Kidney (tissue), 14 donors: ENCODE data around the gene LRCH3. TPM values are rescaled to one million over a fixed set of nuclear protein-coding genes. Genes with fewer than 3 reads are reported as not detected.

ENCODE experiments used
- DNase-seq, 5 donors: peaks; one replicate each; pipeline ENCODE4 v3.0.0-alpha.2; 2013 to 2020
- FAIRE-seq: peaks from 2 replicates; lab custom pipeline; 2012; peaks lifted over from hg19 to GRCh38; lab: Jason Lieb, UNC
- H3K27ac ChIP-seq, 2 donors: one replicate each; pipeline ENCODE4 v1.7.0; 2013; ENCODE audit warnings: low read depth in 2 of 2, low read length in 2 of 2, inconsistent platforms in 1 of 2
- H3K27me3 ChIP-seq: one replicate; pipeline ENCODE4 v1.7.1; 2013; ENCODE audit warnings: low read length, inconsistent platforms; ENCODE audit not compliant: control insufficient read depth, insufficient read depth
- H3K36me3 ChIP-seq, 3 donors: one replicate each; pipeline versions ENCODE4 v1.7.0 to v1.7.1; 2013; ENCODE audit warnings: low read length in 3 of 3, control low read depth in 1 of 3, inconsistent platforms in 1 of 3; ENCODE audit not compliant: insufficient read depth in 3 of 3, control insufficient read depth in 2 of 3
- H3K4me1 ChIP-seq, 3 donors: one replicate each; pipeline versions ENCODE4 v1.7.0 to v1.7.1; 2013; ENCODE audit warnings: low read length in 3 of 3, inconsistent platforms in 1 of 3, low read depth in 1 of 3; ENCODE audit not compliant: control insufficient read depth in 2 of 3, insufficient read depth in 2 of 3
- H3K4me3 ChIP-seq, 3 donors: one replicate each; pipeline versions ENCODE4 v1.7.0 to v1.8.1; 2013; ENCODE audit warnings: low read length in 3 of 3, control low read depth in 1 of 3, inconsistent platforms in 1 of 3
- H3K9ac ChIP-seq, 3 donors: one replicate each; pipeline versions ENCODE4 v1.7.0 to v1.7.1; 2013; ENCODE audit warnings: low read length in 3 of 3, control low read depth in 1 of 3, inconsistent platforms in 1 of 3
- H3K9me3 ChIP-seq, 3 donors: one replicate each; pipeline versions ENCODE4 v1.7.0 to v1.7.1; 2013; ENCODE audit warnings: low read length in 3 of 3, control low read depth in 1 of 3, inconsistent platforms in 1 of 3; ENCODE audit not compliant: control insufficient read depth in 2 of 3, insufficient read depth in 1 of 3
- CTCF ChIP-seq: IDR thresholded peaks from 3 replicates; pipeline ENCODE4 v1.5.1; 2012; ENCODE audit warnings: mild to moderate bottlenecking, moderate library complexity, borderline replicate concordance; ENCODE audit not compliant: insufficient read depth; ENCODE audit errors: extremely low read depth
- intact Hi-C: fragments of 100-400 bp; cut with DNase I; formaldehyde crosslinking; loops from one replicate; pipeline ENCODE4 v1.11.1; 2022
- polyA plus RNA-seq: library from polyadenylated mRNA; stranded (reverse); fragments of 350-450 nt; fragmentation: Illumina TruSeq; extraction: RNeasy Lipid Tissue Mini Kit (QIAGEN cat#74804); gene quantifications from one replicate; pipeline ENCODE4 v1.2.3, GENCODE V29; 2014; ENCODE audit warnings: low read depth, low replicate concordance; ENCODE audit not compliant: insufficient read depth
- total RNA-seq: library from RNA; stranded (reverse); fragmentation: NEBNext Ultra II Directional; extraction: Animal tissue kit (Norgen Biotek cat#: 25700); gene quantifications from one replicate; pipeline ENCODE4 v1.2.1, GENCODE V29; 2021
- donor health status: control.
- donor health status: control.
- donor health status: control.
- donor health status: control.
- donor health status: control.
- donor health status: DM: yes; HTN: yes; CAD: no.
- donor health status: Normal renal cell carcinoma (clear cell type).

LRCH3 gene
- total and polyA plus RNA-seq, 2 donors from 2014 or later, result 11.6 to 52.0 TPM

GRCh38 chr3:197835509-197835908 is 44.5 kb downstream of the LRCH3 start:
- FAIRE-seq (no peak), DNase-seq (no peak)
- intact Hi-C loops, result no loop called here
- Histone ChIP-seq H3K4me1 (no peaks in the 10 kb centered on the region), H3K27me3 (no peaks in the 10 kb centered on the region), H3K4me3 (no peak overlapping the region), H3K36me3 (peaks cover 6 to 32% (median 13%) of the 10 kb centered on the region in 3 donors), H3K9ac (no peak overlapping the region), H3K9me3 (no peaks in the 10 kb centered on the region), H3K27ac (no peak overlapping the region)
- TF ChIP-seq CTCF, result no peak

GRCh38 chr3:197836244-197836643 is 45.2 kb downstream of the LRCH3 start:
- H3K27me3 ChIP-seq, result no peaks in the 10 kb centered on the region
- no peak overlapping the region for H3K9ac ChIP-seq
- H3K36me3 ChIP-seq, result peaks cover 6 to 33% (median 14%) of the 10 kb centered on the region in 3 donors
- TF ChIP-seq CTCF, result no peak
- DNase-seq (no peak), FAIRE-seq (no peak)
- H3K4me3 ChIP-seq, result no peak overlapping the region
- no peaks in the 10 kb centered on the region for H3K4me1 ChIP-seq
- intact Hi-C loops, result no loop called here
- no peak overlapping the region for H3K27ac ChIP-seq
- no peaks in the 10 kb centered on the region for H3K9me3 ChIP-seq

GRCh38 chr3:197837282-197837681 is 46.2 kb downstream of the LRCH3 start:
- intact Hi-C loops, result no loop called here
- H3K36me3 ChIP-seq, result peaks cover 6 to 38% (median 10%) of the 10 kb centered on the region in 3 donors

More at GRCh38 chr3:197837282-197837681, 46.2 kb downstream of the LRCH3 start:
- no peak overlapping the region for H3K27ac ChIP-seq
- no peaks in the 10 kb centered on the region for H3K27me3 ChIP-seq
- H3K4me1 ChIP-seq, result no peaks in the 10 kb centered on the region
- no peak for DNase-seq
- no peaks in the 10 kb centered on the region for H3K9me3 ChIP-seq
- no peak for TF ChIP-seq CTCF
- no peak overlapping the region for H3K9ac ChIP-seq
- peak; percentile 23 for FAIRE-seq
- no peak overlapping the region for H3K4me3 ChIP-seq
